Measurements from ENCODE around the gene NECTIN1. TPM values are rescaled to one million over a fixed set of nuclear protein-coding genes. Genes with fewer than 3 reads are reported as not detected.

Gene NECTIN1
- total and polyA plus RNA-seq, 2 of the 13 experiments (the other 11 are each of a cell fraction or from before 2014, with no cell fraction given) = 3.9 to 7.3 TPM

GRCh38 chr11:119750056-119750455 lies 21.1 kb upstream of the NECTIN1 start:
- H3K27me3 ChIP-seq (ENCODE audit: control insufficient read depth in 1 of 2, insufficient read depth in 2 of 2, low read length in 2 of 2) = peaks cover 3 to 59% of the 10 kb centered on the region in 2 experiments; a peak in 3 of 5 replicates
- ChIA-PET CTCF (ENCODE audit: low intra/inter-chr PET ratio, low total read pairs) (no interaction called here), POLR2A (no interaction called here)
- no peak overlapping the region for H3K27ac ChIP-seq (ENCODE audit: extremely low read length, insufficient read depth, low read length)
- H4K20me1 ChIP-seq (ENCODE audit: insufficient read depth, low read length) = peaks cover 2% of the 10 kb centered on the region; the same call in 1 of the 2 replicates
- H3K4me2 ChIP-seq (ENCODE audit: low read depth, low read length) = no peak overlapping the region
- no peak overlapping the region for H3K4me3 ChIP-seq (replicated peaks in 1 of 3; ENCODE audit: insufficient read depth in 1 of 3, low read depth in 2 of 3, low read length in 3 of 3)
- intact Hi-C loops (cut with micrococcal nuclease; ENCODE audit: unreplicated experiment) (no loop called here), in situ Hi-C loops (cut with HindIII; ENCODE audit: extremely low pct_ligation_motif_present, low pct_unique_long_range_greater_than_20kb) (no loop called here)
- 32% methylated on average over 5 of the region's 8 CpGs for whole genome bisulfite sequencing (ENCODE audit: low lambda C conversion rate)
- no peak overlapping the region for H2AFZ ChIP-seq (ENCODE audit: low read length)
- no peaks in the 10 kb centered on the region for H3K9me3 ChIP-seq (ENCODE audit: low read length)
- no peaks in the 10 kb centered on the region for H3K4me1 ChIP-seq (ENCODE audit: insufficient read depth, low read length)
- H3K36me3 ChIP-seq (replicated peaks in 1 of 2; ENCODE audit: control insufficient read depth in 1 of 2, insufficient read depth in 2 of 2, low read length in 2 of 2) = no peaks in the 10 kb centered on the region
- H3K9ac ChIP-seq (ENCODE audit: insufficient read depth, low read depth, low read length) = no peak overlapping the region
- BruUV-seq (replicated peaks) = no TSS peak
- no peaks in the 10 kb centered on the region for H3K79me2 ChIP-seq (ENCODE audit: insufficient read depth, low read length)
- DNase-seq (ENCODE audit: low spot score) (no peak), ATAC-seq (no peak), FAIRE-seq (no peak)
- TF ChIP-seq CSRNP2 (CRISPR knock-in tag; conservative IDR thresholded peaks at IDR 0.05; ENCODE audit: low read depth) = no peak
- no peak for TF ChIP-seq ZNF10 (CRISPR knock-in tag; IDR thresholded peaks at IDR 0.05; ENCODE audit: borderline replicate concordance, low read depth)
- no peak for TF ChIP-seq LRRFIP1 (CRISPR knock-in tag; conservative IDR thresholded peaks at IDR 0.05)
- no peak for TF ChIP-seq ZNF543 (CRISPR knock-in tag; IDR thresholded peaks at IDR 0.05)
- TF ChIP-seq YEATS2 (CRISPR knock-in tag; IDR thresholded peaks at IDR 0.05; ENCODE audit: borderline replicate concordance) = no peak
- no peak for TF ChIP-seq FOXO1 (CRISPR knock-in tag; IDR thresholded peaks at IDR 0.05)
- TF ChIP-seq CSRNP1 (CRISPR knock-in tag; IDR thresholded peaks at IDR 0.05) = no peak
- no peak for TF ChIP-seq CTCF (CRISPR knock-in tag; IDR thresholded peaks at IDR 0.05)
- no peak for TF ChIP-seq ZNF530 (CRISPR knock-in tag; IDR thresholded peaks at IDR 0.05; ENCODE audit: low read depth)
- no peak for TF ChIP-seq CENPX (CRISPR knock-in tag; IDR thresholded peaks at IDR 0.05)
- no peak for TF ChIP-seq ZNF652 (CRISPR knock-in tag; IDR thresholded peaks at IDR 0.05; ENCODE audit: borderline replicate concordance, low read depth)
- no peak for TF ChIP-seq ARID5B (CRISPR knock-in tag; IDR thresholded peaks at IDR 0.05)
- TF ChIP-seq SMAD1 (CRISPR knock-in tag; IDR thresholded peaks at IDR 0.05; ENCODE audit: borderline replicate concordance, low read depth) = no peak

Data from HepG2 (cell line).